Trophoblast cell (in vitro differentiated cells and primary cell): Measurements from ENCODE around the gene TMEM132C.

Experiments used
- DNase-seq, 2 donors: peaks; one replicate each; pipeline ENCODE4 v3.0.0-alpha.2; 2016
- H2AFZ ChIP-seq: 2 replicates; pipeline ENCODE4 v1.6.1; 2013; ENCODE audit warnings: low read length, moderate library complexity, mild to moderate bottlenecking; ENCODE audit not compliant: insufficient read depth, poor library complexity
- H2AK5ac ChIP-seq: 2 replicates; pipeline ENCODE4 v1.6.1; 2013; ENCODE audit warnings: mild to moderate bottlenecking, low read length
- H2BK120ac ChIP-seq: 2 replicates; pipeline ENCODE4 v1.6.1; 2013; ENCODE audit warnings: low read length, mild to moderate bottlenecking, moderate library complexity; ENCODE audit not compliant: insufficient read depth, poor library complexity
- H2BK12ac ChIP-seq: 2 replicates; pipeline ENCODE4 v1.6.1; 2013; ENCODE audit warnings: mild to moderate bottlenecking, low read length, moderate library complexity
- H2BK5ac ChIP-seq: 2 replicates; pipeline ENCODE4 v1.6.1; 2013; ENCODE audit warnings: low read length, low read depth, moderate library complexity, mild to moderate bottlenecking; ENCODE audit not compliant: poor library complexity
- H3K14ac ChIP-seq: 2 replicates; pipeline ENCODE4 v1.6.1; 2013; ENCODE audit warnings: mild to moderate bottlenecking, low read length
- H3K18ac ChIP-seq: 2 replicates; pipeline ENCODE4 v1.6.1; 2013; ENCODE audit warnings: mild to moderate bottlenecking, low read length
- H3K23ac ChIP-seq: 2 replicates; pipeline ENCODE4 v1.6.1; 2013; ENCODE audit warnings: low read length
- H3K27ac ChIP-seq: 2 replicates; pipeline ENCODE4 v1.5.1; 2013; ENCODE audit warnings: low read depth, mild to moderate bottlenecking, inconsistent platforms, low read length, moderate library complexity
- H3K27me3 ChIP-seq: 2 replicates; pipeline ENCODE4 v1.6.1; 2013; ENCODE audit warnings: inconsistent platforms, mild to moderate bottlenecking, low read length, moderate library complexity; ENCODE audit not compliant: insufficient read depth
- H3K36me3 ChIP-seq, 2 experiments: 1 replicate in 1 of 2; 2 replicates in 1 of 2; pipeline ENCODE4 v1.6.1; 2013; ENCODE audit warnings: low read length in 2 of 2, mild to moderate bottlenecking in 2 of 2, moderate library complexity in 1 of 2; ENCODE audit not compliant: insufficient read depth in 2 of 2, control insufficient read depth in 1 of 2
- H3K4ac ChIP-seq: 2 replicates; pipeline ENCODE4 v1.6.1; 2013; ENCODE audit warnings: low read depth, mild to moderate bottlenecking, low read length, moderate library complexity
- H3K4me1 ChIP-seq, 2 experiments: 1 replicate in 1 of 2; 2 replicates in 1 of 2; pipeline ENCODE4 v1.6.1; 2013; ENCODE audit warnings: low read length in 2 of 2, mild to moderate bottlenecking in 2 of 2, moderate library complexity in 1 of 2; ENCODE audit not compliant: insufficient read depth in 2 of 2, control insufficient read depth in 1 of 2
- H3K4me2 ChIP-seq: 2 replicates; pipeline ENCODE4 v1.6.1; 2013; ENCODE audit warnings: inconsistent platforms, mild to moderate bottlenecking, low read length, moderate library complexity
- H3K4me3 ChIP-seq: 2 replicates; pipeline ENCODE4 v1.5.1; 2013; ENCODE audit warnings: mild to moderate bottlenecking, low read depth, low read length, inconsistent platforms
- H3K79me1 ChIP-seq: one replicate; pipeline ENCODE4 v1.6.1; 2013; ENCODE audit warnings: low read length
- H3K79me2 ChIP-seq: 2 replicates; pipeline ENCODE4 v1.6.1; 2013; ENCODE audit warnings: low read length, mild to moderate bottlenecking; ENCODE audit not compliant: control insufficient read depth, insufficient read depth, poor library complexity
- H3K9ac ChIP-seq: 2 replicates; pipeline ENCODE4 v1.6.1; 2013; ENCODE audit warnings: mild to moderate bottlenecking, low read length
- H3K9me3 ChIP-seq: 2 replicates; pipeline ENCODE4 v1.6.1; 2013; ENCODE audit warnings: low read depth, mild to moderate bottlenecking, control low read depth, inconsistent platforms, low read length; ENCODE audit not compliant: insufficient read depth
- H4K12ac ChIP-seq: 2 replicates; pipeline ENCODE4 v1.6.1; 2013; ENCODE audit warnings: low read depth, mild to moderate bottlenecking, low read length, moderate library complexity
- H4K8ac ChIP-seq: 2 replicates; pipeline ENCODE4 v1.6.1; 2013; ENCODE audit warnings: low read depth, mild to moderate bottlenecking, low read length, moderate library complexity
- H4K91ac ChIP-seq: one replicate; pipeline ENCODE4 v1.6.1; 2013; ENCODE audit warnings: low read depth, mild to moderate bottlenecking, low read length, moderate library complexity
- WGBS: extraction: QIAGEN DNeasy Blood & Tissue Kit; methylation state at CpG from one replicate; pipeline ENCODE4 v1.1.7; 2013; ENCODE audit warnings: missing lambda C conversion rate; ENCODE audit not compliant: insufficient read length, insufficient coverage; ENCODE audit errors: extremely low coverage; 5-methylcytosine and 5-hydroxymethylcytosine counted together

Gene TMEM132C

DNA sequence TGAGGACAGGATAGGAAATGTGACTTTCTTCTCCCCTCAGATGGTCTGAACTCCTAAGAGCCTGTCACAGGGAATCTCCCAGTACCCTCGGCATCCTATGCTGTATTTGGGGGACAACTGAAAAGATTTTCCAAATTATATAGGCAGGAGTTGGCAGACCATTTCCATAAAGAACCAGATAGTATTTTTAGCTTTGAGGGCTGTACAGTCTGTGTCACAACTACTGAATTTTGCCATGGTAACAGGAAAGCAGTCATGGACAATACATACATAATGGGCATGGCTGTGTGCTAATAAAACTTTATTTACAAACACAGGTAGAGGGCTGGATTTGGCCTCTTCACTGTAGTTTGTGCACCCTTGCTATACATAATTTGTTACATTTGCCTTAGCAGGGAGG lies 30.4 kb upstream of the TMEM132C start:
- H3K9me3 ChIP-seq: peaks cover 4% of the 10 kb centered on the region
- no peak overlapping the region for H2BK12ac ChIP-seq
- H3K9ac ChIP-seq: no peak overlapping the region
- no peak overlapping the region for H2BK5ac ChIP-seq
- H3K27me3 ChIP-seq: no peaks in the 10 kb centered on the region
- H3K23ac ChIP-seq: no peak overlapping the region
- H3K27ac ChIP-seq: no peak overlapping the region
- no peak overlapping the region for H3K14ac ChIP-seq
- no peak overlapping the region for H4K8ac ChIP-seq
- H2BK120ac ChIP-seq: no peak overlapping the region
- no peaks in the 10 kb centered on the region for H3K36me3 ChIP-seq
- no peaks in the 10 kb centered on the region for H3K4me1 ChIP-seq
- H3K4ac ChIP-seq: no peak overlapping the region
- no peaks in the 10 kb centered on the region for H3K79me1 ChIP-seq
- no CpG with 5 or more reads among the region's 1 CpG for WGBS
- no peak for DNase-seq
- H3K4me2 ChIP-seq: no peak overlapping the region
- H2AK5ac ChIP-seq: no peak overlapping the region
- H3K18ac ChIP-seq: no peak overlapping the region
- H2AFZ ChIP-seq: no peak overlapping the region
- no peak overlapping the region for H4K91ac ChIP-seq
- no peak overlapping the region for H3K4me3 ChIP-seq
- no peak overlapping the region for H4K12ac ChIP-seq
- no peaks in the 10 kb centered on the region for H3K79me2 ChIP-seq

DNA sequence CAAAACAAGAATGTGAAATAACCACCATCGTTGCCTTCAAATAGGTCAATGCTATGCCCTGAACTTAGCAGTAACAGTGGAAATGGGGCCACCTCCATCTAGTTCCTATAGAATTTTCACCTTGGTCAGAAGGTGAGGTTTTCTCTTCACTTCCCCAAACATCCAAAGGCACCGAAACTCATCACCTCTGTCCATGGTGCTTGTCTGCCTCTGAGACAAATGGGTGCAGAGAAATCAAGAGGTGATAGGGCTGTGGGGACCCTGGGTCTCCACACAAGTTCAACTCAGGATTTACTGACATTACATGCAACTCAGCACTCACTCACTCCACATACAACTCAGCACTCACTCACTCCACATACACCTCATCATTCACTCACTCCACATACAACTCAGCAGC lies 26.2 kb upstream of the TMEM132C start:
- no peaks in the 10 kb centered on the region for H3K4me1 ChIP-seq
- peaks cover 2% of the 10 kb centered on the region for H3K9me3 ChIP-seq
- H3K18ac ChIP-seq: no peak overlapping the region
- H4K91ac ChIP-seq: no peak overlapping the region
- no peaks in the 10 kb centered on the region for H3K79me2 ChIP-seq
- H4K8ac ChIP-seq: no peak overlapping the region
- H3K4me2 ChIP-seq: no peak overlapping the region
- no peak for DNase-seq
- H3K79me1 ChIP-seq: no peaks in the 10 kb centered on the region
- H4K12ac ChIP-seq: no peak overlapping the region
- no CpG with 5 or more reads among the region's 2 CpGs for WGBS
- no peak overlapping the region for H3K9ac ChIP-seq
- no peak overlapping the region for H3K4me3 ChIP-seq
- H2BK5ac ChIP-seq: no peak overlapping the region
- H2BK120ac ChIP-seq: no peak overlapping the region
- no peaks in the 10 kb centered on the region for H3K27me3 ChIP-seq
- no peak overlapping the region for H2AK5ac ChIP-seq
- no peak overlapping the region for H3K4ac ChIP-seq
- no peak overlapping the region for H3K14ac ChIP-seq
- no peak overlapping the region for H3K27ac ChIP-seq
- no peak overlapping the region for H2BK12ac ChIP-seq
- no peak overlapping the region for H2AFZ ChIP-seq
- H3K23ac ChIP-seq: no peak overlapping the region
- H3K36me3 ChIP-seq: no peaks in the 10 kb centered on the region

DNA sequence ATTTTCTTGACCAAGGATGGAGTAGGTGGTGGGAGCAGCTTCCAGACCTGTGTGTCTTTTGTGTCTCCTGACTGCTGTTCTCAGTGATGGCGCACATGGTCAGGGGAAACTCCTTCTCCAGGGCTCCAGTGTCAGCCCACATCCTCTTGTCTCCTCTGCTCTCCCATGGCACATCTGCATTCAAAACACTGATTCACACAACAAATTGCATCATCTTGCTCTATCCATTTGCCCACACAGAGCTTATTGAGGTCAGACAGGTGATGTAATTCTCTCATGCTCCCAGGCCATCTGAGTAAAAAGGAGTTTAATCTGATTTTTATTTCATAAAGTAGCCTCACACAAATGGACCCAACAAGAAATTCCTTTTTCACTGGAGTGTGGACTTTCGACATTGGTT lies 21.8 kb upstream of the TMEM132C start:
- H3K4me2 ChIP-seq: no peak overlapping the region
- no CpG with 5 or more reads among the region's 2 CpGs for WGBS
- DNase-seq: no peak

DNA sequence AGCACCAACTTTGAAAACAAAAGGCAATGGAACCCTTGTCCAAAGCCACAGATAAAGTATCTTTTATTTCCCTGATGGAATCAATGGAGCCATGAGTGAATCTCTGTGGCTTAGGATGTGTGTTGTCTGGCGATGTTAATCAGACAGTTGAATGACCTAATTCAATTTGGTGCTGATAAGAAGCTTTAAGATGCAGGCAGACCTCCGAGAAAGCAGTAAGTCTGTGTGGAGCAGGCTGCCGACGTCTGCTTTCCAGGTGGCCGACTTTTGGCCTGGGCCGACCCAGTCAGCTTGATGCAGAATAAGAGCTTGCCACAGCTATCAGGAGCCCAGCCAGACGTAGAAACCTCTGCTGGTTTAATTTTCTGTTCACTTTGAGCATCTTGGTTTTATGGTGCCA lies 21.1 kb upstream of the TMEM132C start:
- Histone ChIP-seq H3K4me2 (no peak overlapping the region), H3K4me3 (no peak overlapping the region), H4K91ac (no peak overlapping the region), H3K9me3 (peaks cover 4% of the 10 kb centered on the region), H2BK12ac (no peak overlapping the region), H3K23ac (no peak overlapping the region), H2BK120ac (no peak overlapping the region), H2AK5ac (no peak overlapping the region), H2BK5ac (no peak overlapping the region), H3K27me3 (no peaks in the 10 kb centered on the region), H3K27ac (no peak overlapping the region), H2AFZ (no peak overlapping the region), H4K12ac (no peak overlapping the region), H3K18ac (no peak overlapping the region), H4K8ac (no peak overlapping the region), H3K36me3 (no peaks in the 10 kb centered on the region), H3K9ac (no peak overlapping the region), H3K79me2 (no peaks in the 10 kb centered on the region), H3K14ac (no peak overlapping the region), H3K4me1 (no peaks in the 10 kb centered on the region), H3K4ac (no peak overlapping the region), H3K79me1 (no peaks in the 10 kb centered on the region)
- WGBS: no CpG with 5 or more reads among the region's 7 CpGs
- DNase-seq: no peak

More for the DNA sequence above, 21.8 kb upstream of the TMEM132C start:
- Histone ChIP-seq H4K8ac (no peak overlapping the region), H2AK5ac (no peak overlapping the region), H3K79me1 (no peaks in the 10 kb centered on the region), H3K27me3 (no peaks in the 10 kb centered on the region), H3K9ac (no peak overlapping the region), H3K36me3 (no peaks in the 10 kb centered on the region), H3K23ac (no peak overlapping the region), H3K4ac (no peak overlapping the region), H2BK12ac (no peak overlapping the region), H4K12ac (no peak overlapping the region), H3K79me2 (no peaks in the 10 kb centered on the region), H2BK120ac (no peak overlapping the region), H3K9me3 (peaks cover 4% of the 10 kb centered on the region), H3K14ac (no peak overlapping the region), H3K4me3 (no peak overlapping the region), H3K4me1 (no peaks in the 10 kb centered on the region), H4K91ac (no peak overlapping the region), H3K18ac (no peak overlapping the region), H2BK5ac (no peak overlapping the region), H2AFZ (no peak overlapping the region), H3K27ac (no peak overlapping the region)
